Skin of body (tissue), 2 donors: Measurements from ENCODE around the gene CDKN2B-AS1. TPM values are rescaled to one million over a fixed set of nuclear protein-coding genes. Genes with fewer than 3 reads are reported as not detected.

ENCODE experiments used
- DNase-seq: peaks from one replicate; lab custom pipeline; 2025; lab: John Stamatoyannopoulos, UW
- total RNA-seq: library from RNA; depleted of rRNA; stranded (reverse); fragments of >200 nt; gene quantifications from one replicate; pipeline ENCODE4 v1.2.3, GENCODE V29; 2014

The CDKN2B-AS1 gene
- total RNA-seq, 1 donor from 2014 or later: 0.20 TPM

- DNase-seq: no peak
Observed at GRCh38 chr9:21982861-21983560, 11.6 kb upstream of the CDKN2B-AS1 start.

- no peak for DNase-seq
Observed at GRCh38 chr9:21983561-21983935, 11.0 kb upstream of the CDKN2B-AS1 start.

- no peak for DNase-seq
Observed at GRCh38 chr9:21984101-21984500, 10.5 kb upstream of the CDKN2B-AS1 start.

GRCh38 chr9:21985964-21986667 is 8.5 kb upstream of the CDKN2B-AS1 start:
- no peak for DNase-seq

GRCh38 chr9:21988056-21988990 is 6.3 kb upstream of the CDKN2B-AS1 start:
- DNase-seq: no peak

- no peak for DNase-seq
Observed at GRCh38 chr9:21989440-21990189, 5.0 kb upstream of the CDKN2B-AS1 start.

- no peak for DNase-seq
Observed at GRCh38 chr9:21991072-21991959, 3.3 kb upstream of the CDKN2B-AS1 start.

- no peak for DNase-seq
Observed at GRCh38 chr9:21993007-21993406, 1.6 kb upstream of the CDKN2B-AS1 start.

- no peak for DNase-seq
Observed at GRCh38 chr9:21993893-21994555, 567 bp upstream of the CDKN2B-AS1 start, which contains the start of gene CDKN2A. CDKN2A (minus strand) TSS chr9:21994392.

- DNase-seq: no peak
Observed at GRCh38 chr9:21995006-21995665, 545 bp downstream of the CDKN2B-AS1 start.

- DNase-seq: no peak
Observed at GRCh38 chr9:21995666-21996398, 1.2 kb downstream of the CDKN2B-AS1 start.

GRCh38 chr9:21996438-21996837 is 1.8 kb downstream of the CDKN2B-AS1 start:
- DNase-seq: no peak

- DNase-seq: no peak
Observed at GRCh38 chr9:21996858-21997257, 2.3 kb downstream of the CDKN2B-AS1 start.

- DNase-seq: no peak
Observed at GRCh38 chr9:21997480-21997879, 2.9 kb downstream of the CDKN2B-AS1 start.

GRCh38 chr9:21998026-21998425 is 3.4 kb downstream of the CDKN2B-AS1 start:
- DNase-seq: no peak

- no peak for DNase-seq
Observed at GRCh38 chr9:22002038-22002437, 7.4 kb downstream of the CDKN2B-AS1 start.

- no peak for DNase-seq
Observed at GRCh38 chr9:22005021-22005701, 10.6 kb downstream of the CDKN2B-AS1 start.
